ENCODE results near the gene ANAPC7. TPM values are rescaled to one million over a fixed set of nuclear protein-coding genes. Genes with fewer than 3 reads are reported as not detected.
"Not testable (repeated sequence)": the region's sequence is repeated elsewhere in the genome, so short reads cannot be mapped to it uniquely, and the experiment has no call there.

The ANAPC7 gene
- total RNA-seq, 1 experiment from 2014 or later, result 40.0 TPM

- not testable (repeated sequence) for DNase-seq (ENCODE audit: low read depth)
Measured at GRCh38 chr12:110378131-110378790, 25.2 kb downstream of the ANAPC7 start.

- DNase-seq (ENCODE audit: low read depth), result no peak
Measured at GRCh38 chr12:110373962-110374611, 29.4 kb downstream of the ANAPC7 start.

GRCh38 chr12:110373425-110373824 is 30.1 kb downstream of the ANAPC7 start:
- no peak for DNase-seq (ENCODE audit: low read depth)

- DNase-seq (ENCODE audit: low read depth), result no peak
Measured at GRCh38 chr12:110373025-110373424, 30.5 kb downstream of the ANAPC7 start.

GRCh38 chr12:110372056-110372425 is 31.5 kb downstream of the ANAPC7 start:
- DNase-seq (ENCODE audit: low read depth), result no peak

GRCh38 chr12:110371408-110372055 is 32.0 kb downstream of the ANAPC7 start:
- no peak for DNase-seq (ENCODE audit: low read depth)

- DNase-seq (ENCODE audit: low read depth), result no peak
Measured at GRCh38 chr12:110370732-110371231, 32.7 kb downstream of the ANAPC7 start.

GRCh38 chr12:110369992-110370391 is 33.5 kb downstream of the ANAPC7 start:
- DNase-seq (ENCODE audit: low read depth), result no peak

- no peak for DNase-seq (ENCODE audit: low read depth)
Measured at GRCh38 chr12:110367181-110367864, 36.2 kb downstream of the ANAPC7 start.

- no peak for DNase-seq (ENCODE audit: low read depth)
Measured at GRCh38 chr12:110366321-110367142, 37.0 kb downstream of the ANAPC7 start.

- DNase-seq (ENCODE audit: low read depth), result no peak
Measured at GRCh38 chr12:110365489-110366320, 37.8 kb downstream of the ANAPC7 start.

- DNase-seq (ENCODE audit: low read depth), result no peak
Measured at GRCh38 chr12:110361216-110361615, 42.3 kb downstream of the ANAPC7 start.

GRCh38 chr12:110358384-110359097 is 45.0 kb downstream of the ANAPC7 start:
- not testable (repeated sequence) for DNase-seq (ENCODE audit: low read depth)

GRCh38 chr12:110355073-110355472 is 48.4 kb downstream of the ANAPC7 start:
- no peak for DNase-seq (ENCODE audit: low read depth)

GRCh38 chr12:110354172-110354780 is 49.2 kb downstream of the ANAPC7 start:
- no peak for DNase-seq (ENCODE audit: low read depth)

GRCh38 chr12:110353211-110353965 is 50.1 kb downstream of the ANAPC7 start:
- no peak for DNase-seq (ENCODE audit: low read depth)

GRCh38 chr12:110352401-110352800 is 51.1 kb downstream of the ANAPC7 start:
- DNase-seq (ENCODE audit: low read depth), result no peak

GRCh38 chr12:110351119-110351518 is 52.4 kb downstream of the ANAPC7 start:
- no peak for DNase-seq (ENCODE audit: low read depth)

All from RPMI7951 (cell line).